ENCODE results near the gene ELP4. TPM values are rescaled to one million over a fixed set of nuclear protein-coding genes. Genes with fewer than 3 reads are reported as not detected.

The ELP4 gene
- total and polyA plus RNA-seq, 2 experiments from 2014 or later: 12.3 to 25.1 TPM

- no peak overlapping the region for H3K4me2 ChIP-seq
- no peak overlapping the region for H3K4me3 ChIP-seq
- no peak overlapping the region for H3K27ac ChIP-seq
- DNase-seq (ENCODE audit: low spot score): no peak
- no peaks in the 10 kb centered on the region for H3K4me1 ChIP-seq (ENCODE audit: insufficient read depth)
- 67% methylated on average over 9 of the region's 9 CpGs for whole genome bisulfite sequencing (ENCODE audit: low lambda C conversion rate, missing lambda C conversion rate)
- no peak overlapping the region for H2AFZ ChIP-seq
- H3K27me3 ChIP-seq: no peaks in the 10 kb centered on the region
- no peaks in the 10 kb centered on the region for H3K9me2 ChIP-seq (replicated peaks; ENCODE audit: insufficient read depth)
- no peaks in the 10 kb centered on the region for H3K79me2 ChIP-seq
- no peaks in the 10 kb centered on the region for H4K20me1 ChIP-seq (ENCODE audit: insufficient read depth, poor library complexity, severe bottlenecking)
- no peaks in the 10 kb centered on the region for H3K9me3 ChIP-seq (ENCODE audit: low read depth)
- no peaks in the 10 kb centered on the region for H3K36me3 ChIP-seq (replicated peaks; ENCODE audit: insufficient read depth, low read depth)
- TF ChIP-seq EZH2 (IDR thresholded peaks at IDR 0.05; ENCODE audit: borderline replicate concordance) (no peak), EZH2phosphoT487 (IDR thresholded peaks at IDR 0.05; ENCODE audit: low read depth, severe bottlenecking, unreplicated experiment) (no peak), CTCF (IDR thresholded peaks at IDR 0.05; ENCODE audit: poor library complexity) (no peak)
Measured at GRCh38 chr11:31768749-31769640, 259.4 kb downstream of the ELP4 start.

- no peak overlapping the region for H3K4me2 ChIP-seq
- 94% methylated on average over 3 of the region's 3 CpGs for WGBS (ENCODE audit: low lambda C conversion rate, missing lambda C conversion rate)
- H4K20me1 ChIP-seq (ENCODE audit: insufficient read depth, poor library complexity, severe bottlenecking): no peaks in the 10 kb centered on the region
- H2AFZ ChIP-seq: no peak overlapping the region
- TF ChIP-seq EZH2 (IDR thresholded peaks at IDR 0.05; ENCODE audit: borderline replicate concordance) (no peak), EZH2phosphoT487 (IDR thresholded peaks at IDR 0.05; ENCODE audit: low read depth, severe bottlenecking, unreplicated experiment) (no peak), CTCF (IDR thresholded peaks at IDR 0.05; ENCODE audit: poor library complexity) (no peak)
- no peaks in the 10 kb centered on the region for H3K9me2 ChIP-seq (replicated peaks; ENCODE audit: insufficient read depth)
- no peak overlapping the region for H3K4me3 ChIP-seq
- H3K27ac ChIP-seq: no peak overlapping the region
- H3K4me1 ChIP-seq (ENCODE audit: insufficient read depth): no peaks in the 10 kb centered on the region
- DNase-seq (ENCODE audit: low spot score): no peak
- no peaks in the 10 kb centered on the region for H3K79me2 ChIP-seq
- H3K9me3 ChIP-seq (ENCODE audit: low read depth): no peaks in the 10 kb centered on the region
- no peaks in the 10 kb centered on the region for H3K27me3 ChIP-seq
- H3K36me3 ChIP-seq (replicated peaks; ENCODE audit: insufficient read depth, low read depth): no peaks in the 10 kb centered on the region
Measured at GRCh38 chr11:31770011-31770700, 260.6 kb downstream of the ELP4 start.

GRCh38 chr11:31772412-31772811 is 262.8 kb downstream of the ELP4 start:
- Histone ChIP-seq H3K27me3 (no peaks in the 10 kb centered on the region), H4K20me1 (ENCODE audit: insufficient read depth, poor library complexity, severe bottlenecking) (no peaks in the 10 kb centered on the region), H2AFZ (no peak overlapping the region), H3K4me3 (no peak overlapping the region), H3K9me2 (replicated peaks; ENCODE audit: insufficient read depth) (no peaks in the 10 kb centered on the region), H3K4me2 (no peak overlapping the region), H3K9me3 (ENCODE audit: low read depth) (no peaks in the 10 kb centered on the region), H3K4me1 (ENCODE audit: insufficient read depth) (no peaks in the 10 kb centered on the region), H3K79me2 (no peaks in the 10 kb centered on the region), H3K27ac (no peak overlapping the region), H3K36me3 (replicated peaks; ENCODE audit: insufficient read depth, low read depth) (no peaks in the 10 kb centered on the region)
- no peak for TF ChIP-seq CTCF (IDR thresholded peaks at IDR 0.05; ENCODE audit: poor library complexity)
- TF ChIP-seq EZH2phosphoT487 (IDR thresholded peaks at IDR 0.05; ENCODE audit: low read depth, severe bottlenecking, unreplicated experiment): no peak
- no peak for TF ChIP-seq EZH2 (IDR thresholded peaks at IDR 0.05; ENCODE audit: borderline replicate concordance)
- WGBS (ENCODE audit: low lambda C conversion rate, missing lambda C conversion rate): 83% methylated on average over 2 of the region's 2 CpGs
- DNase-seq (ENCODE audit: low spot score): no peak
